GM18519 (cell line): Measurements from ENCODE around the gene CTNNB1.
"Not testable (repeated sequence)": the region's sequence is repeated elsewhere in the genome, so short reads cannot be mapped to it uniquely, and the experiment has no call there.

ENCODE experiments used
- ATAC-seq: cut with Tn5 transposase; IDR thresholded peaks from one replicate; pipeline ENCODE4 v1.9.1; 2021; ENCODE audit warnings: mild to moderate bottlenecking, moderate library complexity; ENCODE audit not compliant: unreplicated experiment, low FRiP score

Gene CTNNB1

DNA sequence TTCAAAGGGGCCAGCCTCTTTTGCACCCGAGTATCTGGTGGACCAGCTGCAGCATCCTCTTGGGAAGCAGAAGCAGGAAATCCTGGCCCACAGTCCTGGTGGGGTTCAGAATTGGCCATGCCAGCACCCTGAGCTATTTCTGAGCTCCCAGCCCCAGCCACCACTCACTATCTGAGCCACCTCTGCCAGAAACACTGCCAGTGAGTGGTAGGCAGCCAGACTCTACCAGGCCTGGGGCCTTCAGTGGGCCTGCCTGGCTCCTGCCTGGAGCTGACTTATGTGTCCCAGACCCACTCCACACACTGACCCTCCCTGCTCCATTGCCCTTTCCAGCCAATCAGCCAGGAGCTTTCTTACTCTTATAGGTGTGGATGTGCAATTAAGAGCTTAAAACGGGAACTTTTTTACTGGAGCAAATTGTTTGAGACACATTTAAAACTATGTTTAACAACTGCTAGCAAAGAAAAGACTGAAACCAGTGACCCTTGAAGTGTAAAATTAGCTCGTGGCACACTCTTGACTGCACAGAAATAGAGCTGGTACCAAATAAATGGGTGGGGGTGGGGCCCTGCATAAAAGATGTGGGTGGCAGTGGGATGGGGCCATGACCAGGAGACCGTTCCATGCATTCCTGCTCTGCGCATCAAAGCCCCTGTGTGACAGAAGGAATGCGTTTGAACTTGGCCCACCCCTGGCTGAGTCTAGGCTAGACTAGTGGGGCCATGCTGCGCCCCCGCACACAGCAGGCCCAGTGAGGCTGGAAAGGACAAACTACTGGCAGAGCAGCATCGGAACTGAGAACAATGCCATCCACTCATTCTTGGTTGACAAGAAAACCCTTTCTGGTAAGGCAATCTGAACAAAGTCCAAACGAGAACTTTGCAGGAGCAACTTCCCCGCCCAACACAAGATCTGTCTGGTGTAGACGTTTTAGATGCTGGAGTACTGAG is 48.0 kb downstream of the CTNNB1 start:
- ATAC-seq = no peak

DNA sequence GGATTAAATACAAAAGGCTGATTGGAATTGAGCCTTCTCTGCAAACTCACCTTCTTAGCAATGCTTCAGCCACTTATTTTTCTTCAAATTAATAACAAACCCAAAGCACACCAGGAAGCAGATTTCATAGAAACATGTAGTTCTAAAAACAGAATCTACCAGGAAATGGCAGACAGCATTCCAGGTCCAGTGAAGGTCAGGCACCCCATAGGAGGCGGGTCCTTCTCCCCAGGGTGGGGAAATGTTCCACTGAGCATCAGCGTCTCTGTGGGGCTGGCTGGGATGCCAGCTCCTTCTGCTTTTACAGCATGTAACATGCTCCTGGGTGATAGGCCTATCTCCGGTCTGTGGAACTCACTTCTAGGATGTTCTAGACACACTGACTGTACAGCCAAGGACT is 49.2 kb downstream of the CTNNB1 start:
- no peak for ATAC-seq

DNA sequence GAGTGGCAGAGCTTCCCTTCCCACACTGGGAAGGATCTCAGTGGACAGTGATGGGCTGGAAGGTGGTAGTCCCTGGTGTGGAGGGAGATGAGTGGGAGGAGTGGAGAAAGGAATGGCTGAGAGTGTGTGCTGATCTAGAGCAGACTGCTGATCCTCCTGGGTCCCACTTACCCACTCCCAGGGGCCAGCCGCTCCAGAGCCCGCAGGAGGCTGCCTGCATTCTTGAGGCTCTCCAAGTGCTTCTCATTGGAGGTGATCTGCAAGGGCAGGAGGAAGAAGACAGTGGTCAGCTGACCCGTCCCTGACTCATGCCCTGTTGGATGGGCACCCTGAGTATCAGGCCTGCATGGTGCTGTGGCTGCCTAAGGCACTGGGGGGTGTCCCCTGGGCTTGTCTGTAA is 50.0 kb downstream of the CTNNB1 start:
- no peak for ATAC-seq

DNA sequence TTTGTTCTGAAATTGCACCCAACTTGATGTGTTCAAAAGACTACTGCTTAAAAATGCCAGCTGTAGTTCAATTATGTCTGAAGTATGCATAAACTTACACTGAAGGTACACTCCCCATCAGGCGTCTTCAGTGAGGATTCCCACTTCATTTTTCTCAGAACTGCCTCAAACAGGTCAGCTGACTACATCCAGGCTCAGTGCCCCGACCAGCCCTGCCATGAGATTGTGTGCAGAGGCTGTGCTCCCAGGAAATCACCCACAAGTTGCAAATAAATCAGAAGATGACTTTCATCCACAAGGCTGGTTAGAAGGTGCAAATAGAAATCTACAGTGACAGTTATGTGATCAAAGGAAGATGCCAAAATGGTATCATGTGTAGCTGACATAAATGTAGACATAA is 51.5 kb downstream of the CTNNB1 start:
- no peak for ATAC-seq

DNA sequence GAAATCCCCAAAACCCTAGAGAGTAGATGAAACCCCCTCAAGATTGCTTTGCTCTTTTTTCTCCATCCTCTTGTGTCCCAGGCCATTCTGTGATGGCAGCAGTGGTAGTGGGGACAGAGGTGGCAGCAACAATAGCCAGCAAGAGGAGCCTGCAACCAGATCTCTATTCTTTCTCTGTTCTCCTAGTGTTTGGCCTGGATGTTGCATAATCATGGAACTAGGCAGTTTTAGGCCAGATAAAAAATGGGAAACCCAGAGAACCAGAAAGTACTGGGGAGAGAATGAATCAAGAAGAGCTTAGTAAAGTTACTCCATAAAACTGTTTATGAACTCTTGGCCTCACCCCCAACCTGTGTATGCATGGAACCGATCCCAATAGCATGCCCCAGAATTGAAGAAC is 52.3 kb downstream of the CTNNB1 start:
- no peak for ATAC-seq

DNA sequence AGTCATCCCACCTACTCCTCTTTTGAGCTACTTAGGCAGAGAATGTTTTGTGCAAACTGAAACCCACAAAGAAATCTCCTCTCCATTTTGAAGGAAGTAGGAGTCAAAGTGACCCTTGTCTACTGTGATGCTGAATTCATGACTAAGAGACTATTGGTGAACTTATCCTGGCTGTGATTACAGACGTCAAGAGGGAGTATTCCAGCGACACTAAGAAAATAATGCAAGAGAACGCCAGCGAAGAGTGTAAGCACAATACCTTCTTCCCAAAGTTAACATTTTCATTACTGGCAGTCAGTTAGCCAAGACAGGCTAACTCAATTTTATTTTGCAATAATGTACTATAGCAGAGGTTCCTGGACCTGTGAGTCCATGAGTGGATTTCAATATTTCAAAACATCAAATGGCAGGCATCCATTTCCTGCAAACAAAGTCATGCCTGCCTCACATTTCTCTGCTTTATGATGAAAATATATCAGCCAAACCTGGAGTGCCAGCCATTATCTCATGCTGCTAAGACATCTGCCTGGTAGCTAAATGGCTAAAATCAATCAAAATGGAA is 59.0 kb downstream of the CTNNB1 start:
- no peak for ATAC-seq

DNA sequence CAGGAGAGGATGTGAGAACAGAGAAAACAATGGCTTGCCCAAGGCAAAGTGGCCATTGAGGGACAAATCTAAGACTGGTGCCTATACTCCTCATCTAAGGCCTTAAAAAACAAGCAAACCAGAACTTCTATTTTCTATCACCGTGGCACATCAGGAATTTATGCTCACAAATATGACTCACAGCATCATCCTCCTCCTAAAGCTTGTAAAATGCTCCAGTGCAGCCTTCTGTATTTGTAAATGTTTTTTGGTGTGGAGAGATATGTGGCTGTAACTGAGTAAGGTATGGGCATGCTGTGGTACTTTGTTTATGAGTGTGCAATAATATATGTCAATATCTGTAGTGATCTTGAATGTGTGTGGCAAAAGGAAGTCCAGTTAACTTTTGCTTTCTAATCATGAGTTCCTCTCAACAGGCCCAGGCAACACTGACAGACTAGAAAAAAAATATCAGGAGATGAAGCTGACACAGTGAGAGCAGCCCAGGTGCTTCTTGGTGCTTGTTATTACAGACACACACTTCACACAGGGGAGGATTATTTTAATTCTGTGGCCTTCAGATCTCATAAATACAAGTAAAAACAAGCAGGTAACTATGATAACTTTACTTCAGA is 60.3 kb downstream of the CTNNB1 start:
- no peak for ATAC-seq

DNA sequence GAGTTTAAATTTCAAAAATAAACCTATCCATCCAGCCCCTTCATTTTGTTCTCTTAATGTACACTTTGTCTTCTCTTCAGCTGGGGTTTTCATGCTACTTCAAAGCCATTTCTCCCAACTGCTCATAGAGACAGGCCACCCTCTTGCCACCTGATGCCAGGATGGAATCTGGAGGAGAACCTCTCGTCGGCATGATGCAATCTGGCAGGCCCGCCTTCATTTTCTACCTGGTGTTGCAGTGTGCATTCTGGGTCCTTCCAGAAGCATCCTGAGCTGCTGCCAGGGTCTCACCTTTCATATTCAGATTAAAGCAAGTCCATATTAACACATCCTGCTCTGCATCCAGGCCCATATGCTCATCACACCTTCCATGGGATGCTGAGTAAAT is 60.8 kb downstream of the CTNNB1 start:
- ATAC-seq = no peak

DNA sequence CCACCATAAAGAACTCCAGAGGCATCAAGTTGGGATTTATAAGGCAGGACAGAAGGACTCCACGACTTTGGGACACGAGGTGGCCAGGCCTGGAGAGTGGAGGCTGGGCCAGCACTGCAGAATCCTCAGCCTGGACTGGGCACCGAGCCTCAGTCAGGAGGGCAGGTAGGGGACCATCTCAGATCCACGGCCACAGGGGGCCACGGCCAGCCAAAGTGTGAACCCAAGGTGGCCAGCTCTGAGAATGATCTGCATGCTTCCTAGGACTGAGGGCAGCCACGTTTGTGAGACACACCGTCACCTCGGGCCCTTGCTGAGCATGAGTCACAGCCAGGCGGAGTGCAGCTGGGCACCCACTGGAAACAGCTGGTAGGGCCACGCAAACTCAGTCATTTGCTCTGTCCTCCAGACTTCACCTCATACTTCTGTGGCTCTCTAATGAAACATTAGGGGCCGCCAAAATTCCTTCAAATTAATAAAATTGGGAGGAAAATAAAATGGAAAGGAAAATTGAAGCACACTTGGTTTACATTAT is 65.8 kb downstream of the CTNNB1 start:
- ATAC-seq = no peak

DNA sequence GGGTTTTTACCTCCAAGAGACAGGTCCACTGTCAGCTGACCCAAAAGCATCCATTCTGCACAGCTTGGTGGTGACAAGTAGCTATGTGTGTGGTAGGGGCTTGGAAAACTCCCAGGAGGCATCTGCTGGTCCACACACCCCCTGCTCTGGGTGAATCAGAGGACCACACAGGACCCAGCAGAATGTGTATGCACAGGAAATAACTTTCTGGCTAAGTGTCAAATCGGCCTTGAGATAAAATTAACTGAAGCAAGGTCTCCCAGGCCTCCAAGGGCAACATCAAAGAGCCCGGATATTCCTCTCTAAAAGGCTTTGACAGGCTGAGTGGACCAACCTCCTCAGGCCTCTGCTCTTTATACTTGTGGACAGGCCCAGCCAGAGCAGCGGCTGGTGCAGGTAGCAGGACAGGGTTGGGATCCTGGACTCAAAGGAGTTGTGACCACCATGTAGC is 66.5 kb downstream of the CTNNB1 start:
- ATAC-seq = no peak

DNA sequence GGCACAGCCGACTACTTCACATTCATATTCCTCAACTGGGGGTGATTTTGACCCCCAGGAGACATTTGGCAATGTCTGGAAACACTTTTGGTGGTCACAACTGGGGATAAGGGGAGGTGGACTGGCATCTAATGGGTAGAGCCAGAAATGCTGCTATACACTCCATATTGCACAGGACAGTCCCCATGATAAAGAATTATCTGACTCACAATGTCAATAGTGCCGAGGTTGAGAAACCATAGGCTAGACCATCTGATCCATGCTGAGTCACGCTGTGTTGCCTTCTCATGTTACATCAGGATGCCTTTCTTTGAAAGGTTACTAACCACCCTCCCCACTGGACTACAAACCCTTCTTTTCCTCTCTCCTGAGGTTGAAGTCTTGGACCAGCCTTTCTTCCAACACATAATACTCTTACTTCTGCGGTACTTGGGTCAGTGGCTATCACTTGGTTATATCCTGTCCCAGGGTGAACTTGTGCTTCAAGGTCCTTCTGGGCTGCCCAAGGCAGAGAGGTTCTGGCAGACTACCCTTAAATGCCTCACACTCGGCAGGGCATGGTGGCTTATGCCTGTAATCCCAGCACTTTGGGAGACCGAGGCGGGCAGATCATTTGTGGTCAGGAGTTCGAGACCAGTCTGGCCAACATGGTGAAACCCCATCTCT is 68.8 kb downstream of the CTNNB1 start:
- no peak for ATAC-seq

DNA sequence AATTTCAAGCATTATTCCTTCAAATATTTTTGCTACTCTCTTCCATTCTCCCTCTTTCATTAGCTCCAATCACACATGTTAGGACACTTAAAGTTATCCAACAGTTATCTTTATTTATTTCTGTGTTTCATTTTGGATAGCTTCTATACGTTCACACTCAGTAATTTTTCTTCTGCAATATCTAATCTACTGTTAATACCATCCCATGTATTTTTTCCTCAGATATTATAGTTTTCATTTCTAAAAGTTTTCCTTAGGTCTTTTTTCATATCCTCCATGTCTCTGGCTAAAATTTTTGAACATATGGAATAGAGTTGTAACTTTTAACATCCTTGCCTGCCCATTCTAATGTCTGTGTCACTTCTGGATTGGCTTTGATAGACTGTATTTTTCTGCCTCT is 73.4 kb downstream of the CTNNB1 start:
- ATAC-seq = no peak

DNA sequence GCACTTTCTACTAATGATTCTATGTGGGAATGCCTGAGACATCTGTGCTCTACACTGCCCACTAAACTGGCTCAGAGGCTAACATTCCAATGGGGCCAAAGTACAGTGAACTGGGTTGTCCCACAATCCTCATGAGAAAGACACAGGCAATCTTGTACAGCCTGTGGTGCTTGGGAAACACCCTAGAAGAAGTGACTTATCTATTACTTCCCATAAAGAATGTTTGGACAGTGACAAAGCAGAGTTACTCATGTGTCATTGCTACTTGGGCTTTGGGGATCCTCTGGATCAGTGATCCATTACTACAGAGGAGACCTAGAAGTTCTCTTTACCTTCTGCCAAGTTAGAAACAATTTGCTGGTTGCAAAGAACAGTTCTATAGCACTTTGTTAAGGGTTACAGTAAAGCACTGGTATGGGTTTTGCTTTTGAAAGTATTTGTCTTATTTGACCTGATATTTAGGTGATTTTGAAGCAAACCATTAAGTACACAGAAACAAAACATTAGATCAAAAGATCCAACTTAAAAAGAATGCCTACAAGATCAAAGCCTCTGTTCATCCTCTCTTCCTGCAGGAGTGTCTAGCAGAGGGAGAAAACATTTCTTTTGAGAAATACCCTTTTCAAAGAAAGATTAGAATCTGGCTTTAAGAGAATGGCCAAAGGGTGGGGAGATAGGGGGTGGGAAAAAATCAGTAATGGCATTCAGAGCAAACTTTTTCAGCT is 75.8 kb downstream of the CTNNB1 start:
- no peak for ATAC-seq

DNA sequence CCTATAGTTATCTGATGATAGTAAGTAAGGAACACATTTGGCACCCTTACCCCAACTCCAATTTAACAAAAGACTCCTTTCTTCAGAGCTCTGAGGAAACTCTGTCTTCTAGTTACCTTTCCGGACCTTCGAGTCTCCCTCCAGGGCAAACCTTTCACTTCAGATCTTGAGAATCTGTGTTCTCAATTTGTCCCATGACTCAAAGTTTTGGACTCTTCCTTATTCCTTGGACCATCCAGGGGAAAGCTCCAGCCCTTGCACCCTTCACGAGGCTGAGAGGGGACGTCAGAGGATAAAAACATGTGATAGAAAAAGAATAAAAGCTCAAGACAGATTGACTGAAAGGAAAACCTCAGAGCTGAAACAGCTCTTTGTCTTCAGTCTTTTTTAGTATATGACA is 76.9 kb downstream of the CTNNB1 start:
- no peak for ATAC-seq

DNA sequence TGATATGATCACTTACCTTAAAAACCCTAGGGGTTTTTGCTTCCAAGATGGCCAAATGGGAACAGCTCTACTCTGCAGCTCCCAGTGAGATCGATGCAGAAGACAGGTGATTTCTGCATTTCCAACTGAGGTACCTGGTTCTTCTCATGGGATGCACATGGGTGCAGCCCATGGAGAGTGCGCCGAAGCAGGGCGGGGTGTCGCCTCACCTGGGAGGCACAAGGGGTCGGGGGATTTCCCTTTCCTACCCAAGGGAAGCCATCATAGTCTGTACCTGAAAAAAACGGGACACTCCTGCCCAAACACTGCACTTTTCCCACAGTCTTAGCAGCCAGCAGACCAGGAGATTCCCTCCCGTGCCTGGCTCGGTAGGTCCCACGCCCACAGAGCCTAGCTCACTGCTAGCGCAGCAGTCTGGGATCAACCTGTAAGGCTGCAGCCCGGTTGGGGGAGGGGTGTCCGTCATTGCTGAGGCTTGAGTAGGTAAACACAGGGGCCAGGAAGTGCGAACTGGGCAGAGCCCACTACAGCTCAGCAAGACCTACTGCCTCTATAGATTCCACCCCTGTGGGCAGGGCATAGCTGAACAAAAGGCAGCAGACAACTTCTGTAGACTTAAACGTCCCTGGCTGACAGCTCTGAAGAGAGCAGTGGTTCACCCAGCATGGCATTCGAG is 78.6 kb downstream of the CTNNB1 start:
- ATAC-seq = no peak

DNA sequence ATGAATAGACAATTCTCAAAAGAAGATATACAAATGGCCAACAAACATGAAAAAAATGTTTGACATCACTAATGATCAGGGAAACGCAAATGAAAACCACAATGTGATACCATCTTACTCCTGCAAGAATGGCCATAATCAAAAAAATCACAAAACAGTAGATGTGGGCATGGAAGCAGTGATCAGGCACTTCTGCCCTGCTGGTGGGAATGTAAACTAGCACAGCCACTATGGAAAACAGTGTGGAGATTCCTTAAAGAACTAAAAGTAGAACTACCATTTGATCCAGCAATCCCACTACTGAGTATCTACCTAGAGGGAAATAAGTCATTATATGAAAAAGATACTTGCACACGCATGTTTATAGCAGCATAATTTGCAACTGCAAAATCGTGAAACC is 85.6 kb downstream of the CTNNB1 start:
- ATAC-seq = not testable (repeated sequence)

DNA sequence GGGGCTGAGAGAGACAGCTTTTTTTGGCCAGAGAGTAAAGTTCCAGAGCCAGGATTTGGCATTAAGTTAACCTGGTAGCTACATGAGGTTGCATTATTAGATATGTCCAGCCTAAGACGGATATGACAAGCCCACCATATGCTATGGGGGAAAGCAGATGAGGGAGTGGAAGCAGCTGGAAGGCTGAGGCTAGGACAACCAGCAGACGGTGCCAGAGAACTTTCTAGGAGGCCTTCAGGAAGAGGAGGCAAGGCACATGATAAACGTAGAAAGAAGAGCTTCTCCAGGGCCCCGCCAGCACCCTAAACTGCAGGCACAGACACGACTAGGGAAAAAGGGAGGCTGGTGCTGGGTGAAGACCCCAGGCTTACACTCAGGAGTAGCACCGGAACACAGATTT is 87.0 kb downstream of the CTNNB1 start:
- ATAC-seq = no peak

DNA sequence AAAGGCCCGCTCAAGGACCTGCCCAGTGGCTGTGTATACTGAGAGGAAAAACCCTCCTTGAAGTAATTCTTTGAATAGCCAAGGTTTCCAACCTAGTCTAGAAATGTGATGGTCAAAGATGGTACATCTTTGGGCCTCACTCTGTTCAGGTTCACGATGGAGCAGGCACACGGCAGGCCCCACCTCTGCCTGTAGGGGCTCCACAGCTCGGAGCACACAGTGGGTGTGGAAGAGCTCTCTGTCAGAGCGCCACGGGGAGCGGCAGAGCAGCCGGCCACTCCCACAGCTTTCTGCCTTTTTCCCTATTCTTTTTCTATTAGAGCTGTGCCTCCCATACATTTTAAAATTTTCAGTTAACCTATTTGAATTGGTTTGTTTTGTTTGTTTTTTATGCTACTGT is 89.5 kb downstream of the CTNNB1 start:
- ATAC-seq = no peak
